NCI-H1092 treated with DMSO at 0.1 percent for 48 hours (cell line): ENCODE measurements around the gene UGT8.
A peak's percentile ranks its signal among the peaks of the same experiment; 100 is the strongest.
"Not testable (repeated sequence)": the region's sequence is repeated elsewhere in the genome, so short reads cannot be mapped to it uniquely, and the experiment has no call there.

Experiments used
- DNase-seq: peaks from one replicate; lab custom pipeline; 2025; lab: John Stamatoyannopoulos, UW

The UGT8 gene, protein sequence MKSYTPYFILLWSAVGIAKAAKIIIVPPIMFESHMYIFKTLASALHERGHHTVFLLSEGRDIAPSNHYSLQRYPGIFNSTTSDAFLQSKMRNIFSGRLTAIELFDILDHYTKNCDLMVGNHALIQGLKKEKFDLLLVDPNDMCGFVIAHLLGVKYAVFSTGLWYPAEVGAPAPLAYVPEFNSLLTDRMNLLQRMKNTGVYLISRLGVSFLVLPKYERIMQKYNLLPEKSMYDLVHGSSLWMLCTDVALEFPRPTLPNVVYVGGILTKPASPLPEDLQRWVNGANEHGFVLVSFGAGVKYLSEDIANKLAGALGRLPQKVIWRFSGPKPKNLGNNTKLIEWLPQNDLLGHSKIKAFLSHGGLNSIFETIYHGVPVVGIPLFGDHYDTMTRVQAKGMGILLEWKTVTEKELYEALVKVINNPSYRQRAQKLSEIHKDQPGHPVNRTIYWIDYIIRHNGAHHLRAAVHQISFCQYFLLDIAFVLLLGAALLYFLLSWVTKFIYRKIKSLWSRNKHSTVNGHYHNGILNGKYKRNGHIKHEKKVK

DNA sequence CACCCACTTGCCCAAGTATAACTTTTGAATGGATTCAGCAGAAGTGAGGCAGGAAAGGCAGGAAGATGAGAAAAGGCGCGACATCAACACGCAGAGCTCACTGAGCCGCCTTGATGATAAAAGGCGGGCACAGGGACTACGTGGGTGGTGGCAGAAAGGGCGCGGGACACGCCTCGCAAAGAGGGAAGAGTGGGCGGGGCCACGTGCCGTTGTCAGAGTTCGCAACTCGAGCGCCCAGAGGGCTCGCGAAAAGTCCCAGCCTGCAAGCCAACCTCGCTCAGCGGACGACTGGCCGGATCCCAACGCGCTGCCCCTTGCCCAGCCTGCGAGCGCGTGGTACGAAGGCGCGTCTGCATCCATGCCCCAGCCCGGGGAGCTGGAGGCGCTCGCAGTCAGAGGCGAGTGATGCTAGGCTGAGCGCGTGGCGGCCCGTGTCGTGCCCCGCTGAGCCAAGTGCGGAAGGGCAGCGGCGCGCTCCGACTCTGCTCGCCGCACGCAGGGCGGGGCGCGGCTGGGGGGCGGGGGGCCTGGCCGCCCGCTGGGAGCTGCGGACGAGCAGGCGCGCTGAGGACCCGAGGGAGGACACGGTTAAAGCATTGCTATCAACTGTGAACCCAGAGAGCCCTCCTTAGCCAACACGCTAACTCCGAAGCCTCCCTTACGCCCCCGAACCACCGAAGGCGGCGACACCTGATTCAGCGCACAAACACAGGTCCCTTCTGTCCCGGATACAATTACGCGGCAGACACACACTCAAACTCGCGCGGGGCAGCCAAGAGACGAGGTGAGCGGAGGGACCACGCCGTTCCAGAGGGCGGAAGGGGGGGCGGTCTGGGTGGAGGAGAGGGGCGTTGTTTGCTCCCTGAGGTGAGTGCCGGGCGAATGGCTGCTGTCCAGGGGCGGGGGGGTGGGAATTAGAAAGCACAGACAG is at the start of gene UGT8:
TSS of gene UGT8 (plus strand) at position 617 of the 931 bp plus-strand sequence. CDS start 24,074 bp downstream, outside the sequence.
- peak; percentile 77 for DNase-seq

DNA sequence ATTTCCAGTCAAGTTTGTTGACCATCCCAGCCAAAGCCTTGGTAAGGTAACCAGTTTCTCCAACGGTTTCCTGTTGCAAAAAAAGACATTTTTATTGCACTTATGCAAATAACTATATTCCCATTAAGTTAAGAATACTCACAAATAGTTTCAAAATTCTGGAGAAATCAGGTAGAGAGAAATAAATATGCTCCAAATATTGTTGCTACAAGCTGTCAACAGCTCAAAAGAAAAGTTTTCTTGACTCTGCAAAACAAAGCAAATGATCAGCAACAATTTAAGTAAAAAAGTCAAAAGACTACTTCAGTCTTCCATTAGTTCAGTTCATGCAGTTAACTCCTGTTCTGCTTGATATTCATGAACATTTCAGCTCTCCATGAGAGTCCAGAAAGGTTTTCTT is 49.0 kb upstream of the UGT8 start:
- DNase-seq: no peak

DNA sequence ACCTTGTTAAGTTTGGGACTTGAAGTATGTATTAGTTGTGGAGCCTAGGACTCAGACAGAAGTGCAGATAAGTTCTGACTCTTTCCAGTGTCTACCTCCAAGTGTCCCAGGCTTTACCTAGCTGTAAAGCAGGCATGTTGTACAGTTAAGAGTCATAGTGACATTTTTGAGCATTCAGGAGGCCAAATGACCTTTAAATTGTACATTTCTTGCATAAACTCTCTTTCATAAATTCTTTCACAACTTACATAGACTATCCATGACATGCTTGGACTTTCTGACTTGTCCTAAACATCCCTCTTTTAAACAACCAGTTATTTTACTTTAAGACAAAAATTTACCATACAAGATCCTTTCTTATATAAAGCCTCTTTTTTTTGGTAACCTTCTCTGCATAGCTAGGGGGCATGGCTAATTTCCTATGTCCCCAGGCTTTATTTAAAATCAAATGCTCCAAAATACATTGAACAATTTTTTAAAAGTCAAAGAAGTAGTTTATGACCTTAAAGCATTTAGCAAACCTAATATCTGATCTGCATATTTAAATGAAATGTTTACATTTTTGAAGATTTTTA is 40.1 kb upstream of the UGT8 start:
- DNase-seq: no peak

DNA sequence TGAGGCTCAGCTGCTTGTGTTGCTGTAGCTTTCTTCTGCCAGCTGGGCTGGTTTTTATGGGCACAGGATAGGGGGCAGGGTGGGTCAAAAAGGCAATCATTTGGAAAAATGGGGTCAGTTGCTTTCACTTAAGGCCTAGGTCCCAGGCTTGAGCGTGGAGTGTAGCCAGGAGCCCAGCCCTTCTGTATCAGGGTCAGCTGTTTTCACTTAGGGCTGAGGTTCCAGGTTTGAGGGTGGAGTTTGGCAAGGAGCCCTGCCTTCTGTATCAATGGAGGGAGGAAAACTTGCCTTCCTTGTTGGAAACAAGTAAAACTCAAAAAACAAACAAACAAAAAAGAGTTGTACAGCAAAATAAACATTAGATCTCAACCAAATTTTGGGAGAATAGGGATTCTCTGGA is 37.0 kb upstream of the UGT8 start:
- DNase-seq: no peak

DNA sequence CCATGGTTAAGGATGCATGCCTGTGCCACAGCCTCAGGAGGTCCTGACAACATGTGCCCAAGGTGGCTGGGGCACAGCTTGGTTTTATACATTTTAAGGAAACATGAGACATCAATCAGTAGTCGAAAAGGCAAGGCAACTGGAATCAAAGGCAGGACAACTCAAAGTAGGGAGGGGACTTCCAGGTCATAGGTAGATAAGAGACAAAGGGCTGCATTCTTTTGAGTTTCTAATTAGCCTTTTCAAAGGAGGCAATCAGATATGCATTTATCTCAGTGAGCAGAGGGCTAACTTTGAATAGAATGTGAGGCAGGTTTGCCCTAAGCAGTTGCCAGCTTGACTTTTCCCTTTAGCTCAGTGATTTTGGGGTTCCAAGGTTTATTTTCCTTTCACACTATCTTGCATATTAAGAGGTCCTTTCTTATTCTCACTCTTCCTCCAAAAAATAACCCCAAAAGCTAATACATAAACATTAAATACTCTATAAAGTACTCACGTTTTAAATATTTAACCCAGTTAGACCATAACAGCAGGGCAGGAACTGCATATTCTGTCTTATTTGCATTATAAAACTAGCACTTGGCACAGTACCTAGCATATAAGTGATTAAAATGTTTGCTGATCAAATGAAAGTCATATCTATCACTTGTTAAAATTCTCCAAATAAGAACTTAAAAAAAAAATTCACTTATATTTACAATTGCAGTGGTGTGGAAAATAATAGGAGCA is 36.3 kb upstream of the UGT8 start:
- DNase-seq: no peak

DNA sequence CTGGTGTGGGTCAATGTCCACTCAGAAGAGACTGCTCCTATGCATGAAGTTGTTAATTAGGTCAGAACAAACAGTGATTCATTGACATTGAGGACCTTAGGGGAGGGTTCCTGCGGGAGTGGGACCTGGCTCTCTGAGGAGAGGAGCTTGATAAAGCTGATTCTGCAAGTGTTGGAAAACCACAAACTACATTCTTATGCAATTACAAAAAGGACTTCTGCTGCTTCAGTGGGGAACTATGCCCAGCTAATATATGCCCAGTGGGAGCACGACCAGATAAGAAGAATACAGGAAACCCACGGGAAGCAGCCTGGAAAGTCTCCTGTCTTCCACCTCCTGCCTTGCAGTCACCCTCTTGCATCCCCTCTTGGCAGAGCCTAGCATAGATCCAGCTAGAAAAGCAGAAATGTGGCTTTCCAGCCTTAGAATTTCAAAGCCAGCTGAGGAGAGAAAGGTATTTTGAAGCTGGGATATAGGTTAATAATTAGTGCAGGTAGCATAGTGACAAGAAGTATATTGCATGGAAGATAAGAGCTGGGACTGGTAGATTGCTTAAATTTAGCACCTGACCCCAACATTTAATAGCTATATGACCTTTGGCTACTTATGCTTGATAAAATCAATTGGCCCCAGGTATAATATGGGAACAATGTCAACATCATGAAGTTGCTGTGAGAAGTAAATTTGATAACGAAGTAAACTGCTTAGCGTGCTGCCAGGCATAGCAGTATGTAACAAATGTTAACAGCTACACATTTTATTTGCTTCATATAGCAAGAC is 34.9 kb upstream of the UGT8 start:
- no peak for DNase-seq

DNA sequence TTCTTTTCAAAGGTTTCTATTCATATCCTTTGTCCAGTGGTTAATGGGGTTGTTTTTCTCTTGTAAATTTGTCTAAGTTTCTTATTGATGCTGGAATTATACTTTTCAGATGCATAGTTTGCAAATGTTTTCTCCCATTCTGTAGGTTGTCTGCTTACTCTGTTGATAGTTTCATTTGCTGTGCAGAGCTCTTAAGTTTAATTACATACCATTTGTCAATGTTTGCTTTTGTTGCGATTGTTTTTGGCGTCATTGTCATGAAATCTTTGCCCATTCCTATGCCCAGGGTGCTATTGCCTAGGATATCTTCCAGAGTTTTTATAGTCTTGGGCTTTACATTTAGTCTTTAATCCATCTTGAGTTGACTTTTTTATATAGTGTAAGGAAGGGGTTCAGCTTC is 21.2 kb upstream of the UGT8 start:
- no peak for DNase-seq

DNA sequence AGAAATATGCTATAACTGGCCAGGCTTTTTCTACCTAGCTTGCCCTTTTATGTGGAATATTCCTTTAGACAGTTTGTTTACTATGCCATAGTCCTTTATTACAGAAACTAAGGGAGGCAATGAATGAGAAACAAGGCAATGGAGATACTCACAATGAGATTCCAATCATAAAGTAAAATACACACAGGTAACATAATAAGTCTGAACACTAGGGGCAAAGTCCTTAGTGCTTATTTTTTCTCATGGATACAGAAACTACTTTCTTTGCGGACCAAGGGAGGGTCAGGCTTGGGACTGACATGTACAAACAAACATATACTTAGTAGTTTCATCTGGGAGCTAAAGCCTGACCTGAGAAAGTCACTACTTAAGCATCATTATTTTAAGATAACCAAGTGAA is 16.0 kb upstream of the UGT8 start:
- no peak for DNase-seq

DNA sequence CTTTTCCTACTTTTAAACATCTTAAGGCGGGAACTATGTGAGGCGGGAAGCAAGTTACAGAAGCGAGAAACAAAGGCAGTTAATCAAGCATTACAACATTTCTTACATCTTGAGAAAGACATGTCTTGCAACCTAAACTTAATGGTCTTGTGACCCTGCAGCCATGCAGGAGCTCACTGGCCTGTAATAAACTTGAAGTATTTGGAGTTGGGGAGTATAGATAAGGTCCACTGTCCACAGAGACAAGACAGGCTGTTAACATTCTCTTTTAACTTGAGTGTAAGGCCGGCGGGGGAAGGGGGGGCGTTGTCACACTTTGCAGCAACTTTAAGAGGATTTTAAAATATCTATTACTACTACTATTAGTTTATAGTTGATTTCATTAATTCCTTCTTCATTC is 10.3 kb upstream of the UGT8 start:
- no peak for DNase-seq

DNA sequence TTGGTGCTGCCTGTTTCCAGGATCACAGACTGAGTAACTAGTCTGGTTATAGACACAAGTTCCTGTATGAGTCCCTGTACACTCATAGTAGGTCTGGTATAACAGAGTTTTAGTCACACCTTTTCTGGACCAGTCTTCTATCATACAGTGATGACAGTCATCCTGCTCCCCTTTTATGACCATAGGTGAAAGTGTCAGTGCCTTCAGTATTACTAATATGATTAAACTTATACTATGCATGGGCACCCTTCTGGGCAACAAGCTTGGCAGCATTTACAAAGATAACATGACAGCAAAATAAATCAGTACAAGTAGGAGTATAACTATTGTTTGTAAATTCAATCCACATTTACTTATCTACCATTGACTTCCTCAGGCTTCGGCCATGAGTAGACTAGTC is 8.2 kb upstream of the UGT8 start:
- DNase-seq: not testable (repeated sequence)

DNA sequence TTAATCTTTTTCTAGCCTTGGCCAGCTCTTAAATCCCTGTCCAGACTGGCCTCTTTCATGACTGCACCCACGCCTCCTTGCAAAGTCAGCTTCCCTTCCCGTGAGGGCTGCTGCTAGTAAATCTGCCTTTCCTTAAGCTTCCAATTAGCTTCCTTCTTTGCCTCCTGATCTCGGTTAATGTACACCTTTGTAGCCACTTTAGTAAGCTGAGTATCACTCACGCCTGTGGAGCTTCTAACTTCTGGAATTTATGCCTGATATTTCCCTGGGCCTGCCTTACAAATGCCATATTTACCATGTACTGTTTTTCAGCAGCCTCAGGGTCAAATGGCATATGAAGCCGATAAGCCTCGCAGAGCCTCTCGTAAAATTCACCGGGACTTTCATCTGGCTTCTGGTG is 5.1 kb upstream of the UGT8 start:
- no peak for DNase-seq

DNA sequence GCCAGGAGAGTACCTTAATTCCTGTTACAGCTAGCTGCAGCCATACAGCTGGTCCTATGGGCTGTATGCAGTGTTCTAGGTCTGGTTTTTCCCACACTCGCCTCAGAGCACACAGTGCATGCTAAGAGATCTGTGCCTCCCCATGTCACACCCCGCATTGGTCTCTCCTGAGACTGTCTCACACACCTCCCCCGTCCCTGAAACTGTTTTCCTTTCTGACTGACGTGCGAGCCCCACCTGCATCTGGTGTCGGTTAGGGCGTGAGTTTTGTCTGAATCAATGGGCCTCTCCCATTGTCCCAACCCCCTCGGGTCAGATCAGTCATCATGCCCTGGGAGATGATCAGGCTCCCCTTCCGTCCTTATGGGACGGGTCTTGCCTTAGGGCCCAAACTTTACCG is 3.4 kb upstream of the UGT8 start:
- DNase-seq: no peak

DNA sequence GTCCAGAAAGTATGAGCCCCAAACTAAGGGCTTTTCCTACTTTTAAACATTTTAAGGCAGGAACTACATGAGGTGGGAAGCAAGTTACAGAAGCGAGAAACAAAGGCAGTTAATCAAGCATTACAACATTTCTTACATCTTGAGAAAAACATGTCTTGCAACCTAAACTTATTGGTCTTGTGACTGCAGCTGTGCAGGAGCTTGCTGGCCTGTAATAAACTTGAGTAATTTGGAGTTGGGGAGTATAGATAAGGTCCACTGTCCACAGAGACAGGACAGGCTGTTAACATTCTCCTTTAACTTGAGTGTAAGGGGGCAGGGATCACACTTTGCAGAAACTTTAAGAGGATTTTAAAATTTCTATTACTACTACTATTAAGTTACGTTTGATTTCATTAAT is 2.7 kb upstream of the UGT8 start:
- no peak for DNase-seq

DNA sequence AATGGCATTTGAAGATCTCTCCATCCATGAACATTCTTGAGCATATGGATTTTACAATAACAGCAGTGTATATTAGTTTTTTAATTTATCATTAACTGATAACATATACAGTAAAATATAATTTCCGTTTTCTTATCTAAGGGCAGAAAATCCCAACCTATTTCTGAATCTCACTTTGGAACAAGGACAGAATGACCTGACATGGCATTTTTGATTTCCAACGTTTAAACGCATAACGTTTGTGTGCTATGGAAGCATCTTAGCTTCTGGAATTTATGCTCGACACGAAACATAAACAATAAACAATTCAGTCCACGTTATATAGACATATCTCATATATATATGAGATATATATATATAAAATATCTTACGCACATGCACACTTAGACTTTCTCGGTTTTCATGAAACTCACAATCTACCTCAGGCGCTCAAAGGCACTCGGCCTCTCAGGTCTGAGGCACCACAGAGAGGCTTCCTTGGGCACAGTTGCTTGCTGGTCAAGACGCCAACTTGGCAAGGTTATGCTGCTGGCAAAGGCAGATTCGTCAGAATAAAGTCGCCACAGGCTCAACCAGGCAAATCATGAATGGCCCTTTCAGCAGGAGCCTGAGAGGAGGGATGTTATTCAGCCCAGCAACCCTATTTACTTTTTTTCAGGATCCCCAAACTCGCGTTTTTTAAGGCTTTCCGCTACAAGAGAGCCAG is 1.0 kb upstream of the UGT8 start:
- DNase-seq: no peak

DNA sequence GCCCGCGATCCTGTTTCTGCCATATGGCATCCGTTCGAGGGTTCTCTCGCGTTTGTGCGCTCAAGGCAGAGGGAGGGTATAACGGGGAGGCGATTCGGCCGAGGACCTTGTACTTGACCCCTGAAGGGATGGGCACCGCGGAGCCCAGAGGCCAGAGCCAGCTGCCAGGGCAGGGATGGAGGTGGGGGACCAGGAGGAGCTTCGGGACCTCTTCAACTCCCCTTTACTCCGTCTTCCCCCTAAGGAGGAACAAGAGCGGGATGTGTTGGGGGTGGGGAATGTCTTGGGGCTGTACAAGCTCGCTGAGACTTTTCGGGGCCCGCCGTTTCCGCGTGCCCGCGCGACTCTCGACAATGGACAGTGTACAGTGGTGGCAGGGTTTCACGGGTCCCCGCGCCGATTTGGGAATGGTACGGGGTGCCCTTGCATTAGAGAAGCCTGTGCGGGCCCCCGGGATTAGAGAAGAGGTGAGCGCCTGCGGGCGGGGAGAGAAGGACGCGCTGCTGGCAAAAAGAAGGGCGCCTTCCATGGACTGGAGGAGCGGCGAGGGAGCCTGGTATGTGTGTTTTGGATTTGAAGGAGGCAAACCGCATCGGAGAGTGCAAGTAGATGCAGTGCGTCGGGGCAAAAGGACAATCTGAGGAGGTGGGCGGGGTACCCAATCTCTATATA is 760 bp downstream of the UGT8 start:
- peak; percentile 47 for DNase-seq

DNA sequence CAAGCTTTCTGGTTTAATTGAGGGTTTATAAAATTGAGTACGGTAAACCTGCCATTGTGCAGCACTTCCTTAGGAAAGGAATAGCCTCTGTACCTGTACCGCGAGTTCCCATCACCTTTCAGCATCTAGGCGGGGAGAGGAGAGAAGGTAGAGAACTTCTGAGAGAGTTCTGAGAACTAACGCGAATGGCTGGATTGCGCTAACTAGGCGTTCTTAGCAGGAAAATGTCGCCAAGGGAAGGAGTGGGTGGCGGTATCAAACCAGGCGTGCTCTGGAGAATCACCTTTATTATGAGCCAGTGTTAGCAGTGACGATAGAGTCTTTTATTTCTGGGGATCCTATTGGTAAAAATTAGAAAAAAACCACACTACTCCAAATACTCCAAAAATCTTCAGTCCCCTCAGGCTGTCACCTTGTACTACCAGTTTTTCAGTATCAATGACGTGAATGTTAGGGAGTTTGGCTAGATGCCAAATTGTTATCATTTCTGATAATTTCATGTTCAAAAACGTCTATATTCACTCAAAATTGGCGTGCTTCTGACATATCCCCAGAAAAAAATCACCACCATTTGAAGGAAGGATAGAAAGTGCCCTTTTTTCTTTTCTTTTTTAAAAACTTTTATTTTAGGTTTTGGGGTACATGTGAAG is 1.4 kb downstream of the UGT8 start:
- DNase-seq: peak; percentile 31

DNA sequence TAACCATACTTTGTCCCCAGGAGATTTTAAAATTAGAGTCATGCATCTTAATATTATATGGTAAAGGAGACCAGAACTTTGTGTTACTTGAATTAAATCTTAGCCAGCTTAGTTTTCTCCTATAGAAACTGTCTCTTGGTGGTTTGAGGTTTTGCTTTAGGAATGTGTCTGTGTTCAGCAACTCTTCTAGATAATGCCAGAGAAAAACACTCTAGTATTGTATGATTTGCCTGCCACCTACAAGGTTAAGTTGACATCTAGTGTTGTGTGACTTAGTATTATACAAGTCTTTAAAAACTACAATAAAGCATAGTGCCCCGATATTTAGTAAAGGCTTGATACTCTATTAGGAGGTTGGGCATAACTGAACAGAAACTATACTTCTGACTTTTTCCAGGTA is 2.1 kb downstream of the UGT8 start:
- no peak for DNase-seq

DNA sequence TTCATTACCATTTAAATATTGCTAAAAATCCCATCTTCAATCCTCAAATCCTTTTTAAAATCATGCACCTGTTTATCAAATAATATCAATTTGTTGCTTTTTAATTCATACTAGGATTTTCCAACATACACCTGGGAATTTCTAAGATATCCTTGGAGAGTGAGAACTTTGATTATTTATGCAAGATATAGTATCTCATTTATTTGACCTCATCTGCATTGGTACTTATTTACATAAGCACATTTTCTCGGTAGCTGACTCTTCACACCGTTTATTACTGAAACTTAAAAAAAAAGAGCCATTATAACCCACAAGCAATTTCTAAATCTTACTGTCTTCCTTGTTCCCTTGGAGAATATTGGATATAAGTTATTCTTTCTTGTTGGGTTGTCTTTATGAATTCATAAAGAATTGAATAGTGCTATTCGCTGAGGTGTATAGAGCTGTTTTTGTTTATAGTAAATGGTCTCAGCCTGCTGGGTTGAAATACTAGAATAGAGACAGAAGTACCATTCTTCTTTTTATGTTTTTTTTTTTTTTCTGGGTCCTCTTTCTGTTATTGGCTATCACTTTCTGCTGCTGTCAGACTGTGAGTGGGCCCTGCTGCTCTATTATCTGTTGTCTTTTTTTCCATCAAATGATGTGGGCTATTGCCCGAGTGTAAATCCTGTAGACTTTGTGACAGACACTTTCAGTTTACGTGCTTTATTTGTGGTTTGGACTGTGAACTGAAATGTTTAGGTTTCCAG is 2.9 kb downstream of the UGT8 start:
- no peak for DNase-seq

DNA sequence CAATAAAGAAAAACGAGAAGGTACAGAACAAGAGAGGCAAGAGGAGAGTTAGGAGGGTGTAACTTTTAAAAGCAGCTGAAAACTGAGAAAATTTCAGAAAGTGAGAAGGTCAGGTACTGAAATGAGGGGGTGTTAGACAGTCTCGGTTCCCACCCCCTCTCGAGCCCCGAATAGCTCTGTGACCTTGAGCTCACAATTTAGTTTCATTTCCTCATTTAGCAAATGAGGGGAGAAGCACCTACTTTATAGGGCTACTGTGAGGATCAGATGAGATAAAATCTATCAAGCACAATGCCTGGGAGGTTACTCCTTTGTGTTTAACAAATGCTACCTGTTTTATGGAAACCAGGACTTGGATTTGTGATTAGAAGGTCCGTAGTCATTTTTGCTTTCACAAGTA is 4.9 kb downstream of the UGT8 start:
- DNase-seq: no peak
